ENCODE data around the gene ZNF853.
"Not testable (repeated sequence)": the region's sequence is repeated elsewhere in the genome, so short reads cannot be mapped to it uniquely, and the experiment has no call there.

Gene ZNF853

GRCh38 chr7:6651851-6652445, 36.5 kb downstream of the ZNF853 start:
- H3K4me1 Mint-ChIP-seq, result no peaks in the 10 kb centered on the region
- H3K27me3 Mint-ChIP-seq, result no peaks in the 10 kb centered on the region
- H3K9me3 Mint-ChIP-seq, result no peaks in the 10 kb centered on the region
- no peak overlapping the region for H3K4me3 Mint-ChIP-seq
- no peak overlapping the region for H3K27ac Mint-ChIP-seq
- H3K36me3 Mint-ChIP-seq, result peaks cover 23% of the 10 kb centered on the region

GRCh38 chr7:6652446-6653011, 37.1 kb downstream of the ZNF853 start:
- no peaks in the 10 kb centered on the region for H3K9me3 Mint-ChIP-seq

GRCh38 chr7:6653071-6654003, 37.9 kb downstream of the ZNF853 start:
- Mint-ChIP-seq H3K36me3 (peaks cover 20% of the 10 kb centered on the region), H3K27me3 (no peaks in the 10 kb centered on the region), H3K4me3 (no peak overlapping the region), H3K9me3 (no peaks in the 10 kb centered on the region), H3K4me1 (no peaks in the 10 kb centered on the region), H3K27ac (no peak overlapping the region)

More at GRCh38 chr7:6652446-6653011, 37.1 kb downstream of the ZNF853 start:
- Mint-ChIP-seq H3K4me1 (no peaks in the 10 kb centered on the region), H3K27me3 (no peaks in the 10 kb centered on the region), H3K27ac (no peak overlapping the region), H3K36me3 (peaks cover 21% of the 10 kb centered on the region), H3K4me3 (no peak overlapping the region)

GRCh38 chr7:6654113-6654841, 38.9 kb downstream of the ZNF853 start:
- Mint-ChIP-seq H3K4me3 (no peak overlapping the region), H3K9me3 (no peaks in the 10 kb centered on the region), H3K27me3 (no peaks in the 10 kb centered on the region), H3K4me1 (peaks cover 7% of the 10 kb centered on the region), H3K27ac (no peak overlapping the region), H3K36me3 (peaks cover 22% of the 10 kb centered on the region)

GRCh38 chr7:6654842-6655610, 39.6 kb downstream of the ZNF853 start:
- Mint-ChIP-seq H3K27me3 (no peaks in the 10 kb centered on the region), H3K27ac (no peak overlapping the region), H3K9me3 (no peaks in the 10 kb centered on the region)

GRCh38 chr7:6655636-6656385, 40.4 kb downstream of the ZNF853 start:
- Mint-ChIP-seq H3K4me3 (no peak overlapping the region), H3K27me3 (no peaks in the 10 kb centered on the region), H3K9me3 (no peaks in the 10 kb centered on the region), H3K4me1 (peaks cover 12% of the 10 kb centered on the region), H3K27ac (no peak overlapping the region), H3K36me3 (peaks cover 12% of the 10 kb centered on the region)

More at GRCh38 chr7:6654842-6655610, 39.6 kb downstream of the ZNF853 start:
- peaks cover 12% of the 10 kb centered on the region for H3K4me1 Mint-ChIP-seq
- no peak overlapping the region for H3K4me3 Mint-ChIP-seq
- peaks cover 20% of the 10 kb centered on the region for H3K36me3 Mint-ChIP-seq

- no peak overlapping the region for H3K27ac Mint-ChIP-seq
- H3K36me3 Mint-ChIP-seq, result peaks cover 9% of the 10 kb centered on the region
- H3K27me3 Mint-ChIP-seq, result no peaks in the 10 kb centered on the region
- peaks cover 12% of the 10 kb centered on the region for H3K4me1 Mint-ChIP-seq
- no peaks in the 10 kb centered on the region for H3K9me3 Mint-ChIP-seq
- H3K4me3 Mint-ChIP-seq, result no peak overlapping the region
Observed at GRCh38 chr7:6656413-6656812, 41.0 kb downstream of the ZNF853 start.

- Mint-ChIP-seq H3K27me3 (no peaks in the 10 kb centered on the region), H3K4me3 (no peak overlapping the region), H3K4me1 (peaks cover 12% of the 10 kb centered on the region), H3K36me3 (peaks cover 9% of the 10 kb centered on the region), H3K9me3 (no peaks in the 10 kb centered on the region), H3K27ac (no peak overlapping the region)
Observed at GRCh38 chr7:6658618-6659345, 43.4 kb downstream of the ZNF853 start.

- H3K27me3 Mint-ChIP-seq, H3K27ac Mint-ChIP-seq, H3K4me3 Mint-ChIP-seq, H3K4me1 Mint-ChIP-seq: not testable (repeated sequence)
- Mint-ChIP-seq H3K36me3 (peaks cover 34% of the 10 kb centered on the region), H3K9me3 (peaks cover 17% of the 10 kb centered on the region)
Observed at GRCh38 chr7:6670851-6671250, 55.4 kb downstream of the ZNF853 start.

Measured in activated naive CD4-positive, alpha-beta T cell treated with anti-CD3 and anti-CD28 coated beads, Interleukin-2, amount 50 U/mL, for 24 hours (primary cell).